Measurements from ENCODE around the gene LGMN.
"Not testable (repeated sequence)": the region's sequence is repeated elsewhere in the genome, so short reads cannot be mapped to it uniquely, and the experiment has no call there.

Gene LGMN

DNA sequence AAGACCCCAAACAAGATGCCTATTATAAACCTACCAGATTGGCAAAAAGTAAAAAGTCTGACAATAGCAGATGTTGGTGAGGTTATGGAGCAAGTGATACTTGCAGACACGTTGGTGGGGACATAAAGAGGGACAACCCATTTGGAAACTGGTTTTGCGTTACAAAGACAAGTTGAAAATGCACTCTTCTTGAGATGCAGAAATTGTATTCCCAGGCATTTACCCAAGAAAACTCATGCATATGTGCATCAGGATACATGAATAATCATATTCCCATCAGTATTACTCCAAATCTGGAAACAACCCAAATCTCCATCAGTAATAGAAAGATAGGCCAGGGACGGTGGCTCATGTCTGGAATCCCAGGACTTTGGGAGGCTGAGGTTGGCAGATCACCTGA, 32.9 kb upstream of the LGMN start:
- no peaks in the 10 kb centered on the region for H3K4me1 ChIP-seq (ENCODE audit: control insufficient read depth, insufficient read depth, low read length)
- H3K27ac ChIP-seq (ENCODE audit: low read length): no peak overlapping the region
- no peaks in the 10 kb centered on the region for H3K9me3 ChIP-seq (ENCODE audit: control insufficient read depth in 2 of 2, low read length in 2 of 2)
- H3K4me3 ChIP-seq (ENCODE audit: low read length in 2 of 2): no peak overlapping the region
- no peak overlapping the region for H3K9ac ChIP-seq (ENCODE audit: low read length in 2 of 2)
- no peaks in the 10 kb centered on the region for H3K36me3 ChIP-seq (ENCODE audit: control insufficient read depth in 2 of 2, insufficient read depth in 2 of 2, low read length in 2 of 2)
- no peaks in the 10 kb centered on the region for H3K27me3 ChIP-seq (ENCODE audit: control insufficient read depth in 1 of 2, insufficient read depth in 2 of 2, low read length in 2 of 2)

DNA sequence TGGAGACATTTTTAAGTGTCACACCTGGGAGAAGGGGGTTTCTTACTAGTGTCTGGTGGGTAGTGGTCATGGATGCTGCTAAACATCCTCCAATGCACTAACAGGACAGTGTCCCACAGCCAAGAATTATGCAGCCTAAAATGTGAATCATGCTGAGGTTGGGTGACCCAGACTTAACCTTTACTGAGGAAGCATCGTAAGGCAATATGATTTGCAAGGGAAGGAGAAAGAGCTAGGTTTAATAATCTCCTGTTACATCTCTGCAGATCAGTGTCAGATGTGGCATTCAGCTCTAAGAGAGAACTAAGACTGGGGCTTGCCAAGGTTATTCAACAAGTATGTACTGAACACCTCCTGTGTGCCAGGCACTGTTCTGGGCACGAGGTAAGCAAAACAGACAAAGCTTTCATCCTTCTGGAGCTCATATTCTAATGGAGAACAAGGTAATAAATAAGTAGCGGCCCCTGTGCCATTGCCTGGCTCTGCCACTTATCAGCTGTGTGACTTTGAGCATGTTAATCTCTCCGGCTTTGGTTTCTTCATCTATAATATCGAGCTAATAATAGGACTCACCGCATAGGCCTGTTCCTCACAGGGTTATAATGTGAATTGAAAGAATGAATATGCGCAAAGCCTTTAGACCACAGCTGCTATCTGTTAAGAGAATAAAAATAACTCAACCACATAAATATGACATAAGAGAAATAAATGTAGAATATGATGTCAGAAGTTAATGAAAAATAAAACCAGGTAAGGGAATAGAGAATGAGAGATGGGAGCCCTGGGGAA, 32.2 kb upstream of the LGMN start:
- Histone ChIP-seq H3K27ac (ENCODE audit: low read length) (no peak overlapping the region), H3K9ac (ENCODE audit: low read length in 2 of 2) (no peak overlapping the region), H3K4me3 (ENCODE audit: low read length in 2 of 2) (no peak overlapping the region), H3K9me3 (ENCODE audit: control insufficient read depth in 2 of 2, low read length in 2 of 2) (no peaks in the 10 kb centered on the region), H3K4me1 (ENCODE audit: control insufficient read depth, insufficient read depth, low read length) (no peaks in the 10 kb centered on the region), H3K27me3 (ENCODE audit: control insufficient read depth in 1 of 2, insufficient read depth in 2 of 2, low read length in 2 of 2) (no peaks in the 10 kb centered on the region), H3K36me3 (ENCODE audit: control insufficient read depth in 2 of 2, insufficient read depth in 2 of 2, low read length in 2 of 2) (no peaks in the 10 kb centered on the region)

DNA sequence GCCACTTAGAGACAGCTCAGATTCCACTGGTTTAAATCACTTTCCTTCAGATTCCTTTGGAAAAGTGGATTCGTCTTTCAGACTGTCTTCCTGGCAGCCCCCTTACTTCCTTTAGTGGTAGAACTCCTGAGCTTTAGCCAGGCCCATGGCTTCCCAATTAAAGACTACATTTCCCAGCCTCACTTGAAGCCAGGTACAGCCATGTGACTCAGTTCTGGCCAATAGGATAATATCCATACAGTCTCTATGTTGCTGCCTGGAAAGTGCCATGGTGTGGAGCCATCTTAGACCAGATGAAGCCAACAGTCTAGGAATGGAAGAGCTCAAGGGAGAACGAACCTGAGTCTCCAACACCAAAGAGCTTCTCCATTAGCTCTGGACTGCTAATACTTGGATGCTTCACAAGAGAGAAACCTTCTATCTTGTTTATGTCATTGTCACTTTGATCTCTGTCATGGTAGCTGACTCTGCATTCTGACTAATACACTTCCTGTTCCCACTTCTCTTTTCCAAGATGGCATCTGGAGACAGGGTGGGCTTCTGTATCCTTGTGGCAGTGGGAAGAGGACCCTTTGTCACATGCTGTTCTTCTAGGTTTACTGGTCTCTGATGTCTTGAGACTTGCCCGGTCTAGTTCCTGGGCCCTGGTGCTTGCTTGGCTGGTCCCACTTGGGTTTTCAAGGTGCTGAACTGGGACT, 30.6 kb upstream of the LGMN start:
- not testable (repeated sequence) for H3K27ac ChIP-seq (ENCODE audit: low read length); H3K36me3 ChIP-seq (ENCODE audit: control insufficient read depth in 2 of 2, insufficient read depth in 2 of 2, low read length in 2 of 2); H3K9ac ChIP-seq (ENCODE audit: low read length in 2 of 2); H3K9me3 ChIP-seq (ENCODE audit: control insufficient read depth in 2 of 2, low read length in 2 of 2); H3K4me1 ChIP-seq (ENCODE audit: control insufficient read depth, insufficient read depth, low read length); H3K27me3 ChIP-seq (ENCODE audit: control insufficient read depth in 1 of 2, insufficient read depth in 2 of 2, low read length in 2 of 2); H3K4me3 ChIP-seq (ENCODE audit: low read length in 2 of 2)

- not testable (repeated sequence) for H3K4me1 ChIP-seq (ENCODE audit: control insufficient read depth, insufficient read depth, low read length); H3K4me3 ChIP-seq (ENCODE audit: low read length in 2 of 2); H3K27me3 ChIP-seq (ENCODE audit: control insufficient read depth in 1 of 2, insufficient read depth in 2 of 2, low read length in 2 of 2); H3K9ac ChIP-seq (ENCODE audit: low read length in 2 of 2); H3K36me3 ChIP-seq (ENCODE audit: control insufficient read depth in 2 of 2, insufficient read depth in 2 of 2, low read length in 2 of 2); H3K9me3 ChIP-seq (ENCODE audit: control insufficient read depth in 2 of 2, low read length in 2 of 2); H3K27ac ChIP-seq (ENCODE audit: low read length)
These were observed 26.9 kb upstream of the LGMN start for GRCh38 chr14:92775292-92775691.

GRCh38 chr14:92774572-92774971, 26.1 kb upstream of the LGMN start:
- Histone ChIP-seq H3K9ac (ENCODE audit: low read length in 2 of 2) (no peak overlapping the region), H3K36me3 (ENCODE audit: control insufficient read depth in 2 of 2, insufficient read depth in 2 of 2, low read length in 2 of 2) (no peaks in the 10 kb centered on the region), H3K27ac (ENCODE audit: low read length) (no peak overlapping the region)

GRCh38 chr14:92770484-92770883, 22.1 kb upstream of the LGMN start:
- Histone ChIP-seq H3K27me3 (ENCODE audit: control insufficient read depth in 1 of 2, insufficient read depth in 2 of 2, low read length in 2 of 2) (peaks cover 0 to 3% of the 10 kb centered on the region in 2 donors), H3K27ac (ENCODE audit: low read length) (no peak overlapping the region), H3K4me1 (ENCODE audit: control insufficient read depth, insufficient read depth, low read length) (no peaks in the 10 kb centered on the region), H3K9ac (ENCODE audit: low read length in 2 of 2) (no peak overlapping the region), H3K36me3 (ENCODE audit: control insufficient read depth in 2 of 2, insufficient read depth in 2 of 2, low read length in 2 of 2) (no peaks in the 10 kb centered on the region), H3K9me3 (ENCODE audit: control insufficient read depth in 2 of 2, low read length in 2 of 2) (no peaks in the 10 kb centered on the region), H3K4me3 (ENCODE audit: low read length in 2 of 2) (no peak overlapping the region)

More at GRCh38 chr14:92774572-92774971, 26.1 kb upstream of the LGMN start:
- no peak overlapping the region for H3K4me3 ChIP-seq (ENCODE audit: low read length in 2 of 2)
- H3K4me1 ChIP-seq (ENCODE audit: control insufficient read depth, insufficient read depth, low read length): no peaks in the 10 kb centered on the region
- H3K27me3 ChIP-seq (ENCODE audit: control insufficient read depth in 1 of 2, insufficient read depth in 2 of 2, low read length in 2 of 2): peaks cover 0 to 3% of the 10 kb centered on the region in 2 donors
- no peaks in the 10 kb centered on the region for H3K9me3 ChIP-seq (ENCODE audit: control insufficient read depth in 2 of 2, low read length in 2 of 2)

DNA sequence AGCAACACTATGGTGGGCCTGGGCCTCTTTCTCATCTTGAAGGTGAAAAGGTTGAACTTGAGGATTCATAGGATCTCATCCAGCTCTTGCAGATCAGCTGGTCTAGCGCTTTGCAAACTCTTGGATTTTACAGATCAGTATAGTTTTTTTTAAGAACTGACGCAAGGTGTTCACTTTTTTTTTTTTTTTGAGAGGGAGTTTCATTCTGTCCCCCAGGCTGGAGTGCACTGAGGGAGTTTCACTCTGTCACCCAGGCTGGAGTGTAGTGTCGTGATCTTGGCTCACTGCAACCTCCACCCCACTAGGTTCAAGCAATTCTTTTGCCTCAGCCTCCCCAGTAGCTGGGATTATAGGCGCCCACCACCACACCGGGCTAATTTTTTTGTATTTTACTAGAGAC, 20.4 kb upstream of the LGMN start:
- Histone ChIP-seq H3K4me3 (ENCODE audit: low read length in 2 of 2) (no peak overlapping the region), H3K4me1 (ENCODE audit: control insufficient read depth, insufficient read depth, low read length) (no peaks in the 10 kb centered on the region), H3K36me3 (ENCODE audit: control insufficient read depth in 2 of 2, insufficient read depth in 2 of 2, low read length in 2 of 2) (no peaks in the 10 kb centered on the region), H3K27me3 (ENCODE audit: control insufficient read depth in 1 of 2, insufficient read depth in 2 of 2, low read length in 2 of 2) (peaks cover 0 to 3% of the 10 kb centered on the region in 2 donors), H3K9ac (ENCODE audit: low read length in 2 of 2) (no peak overlapping the region), H3K9me3 (ENCODE audit: control insufficient read depth in 2 of 2, low read length in 2 of 2) (no peaks in the 10 kb centered on the region), H3K27ac (ENCODE audit: low read length) (no peak overlapping the region)

- not testable (repeated sequence) for H3K36me3 ChIP-seq (ENCODE audit: control insufficient read depth in 2 of 2, insufficient read depth in 2 of 2, low read length in 2 of 2); H3K4me1 ChIP-seq (ENCODE audit: control insufficient read depth, insufficient read depth, low read length); H3K9ac ChIP-seq (ENCODE audit: low read length in 2 of 2); H3K9me3 ChIP-seq (ENCODE audit: control insufficient read depth in 2 of 2, low read length in 2 of 2); H3K27ac ChIP-seq (ENCODE audit: low read length); H3K27me3 ChIP-seq (ENCODE audit: control insufficient read depth in 1 of 2, insufficient read depth in 2 of 2, low read length in 2 of 2); H3K4me3 ChIP-seq (ENCODE audit: low read length in 2 of 2)
These were observed 19.8 kb upstream of the LGMN start for GRCh38 chr14:92768236-92768635.

GRCh38 chr14:92763666-92764631, 15.5 kb upstream of the LGMN start:
- H3K27ac ChIP-seq (ENCODE audit: low read length); H3K9ac ChIP-seq (ENCODE audit: low read length in 2 of 2); H3K4me3 ChIP-seq (ENCODE audit: low read length in 2 of 2); H3K36me3 ChIP-seq (ENCODE audit: control insufficient read depth in 2 of 2, insufficient read depth in 2 of 2, low read length in 2 of 2); H3K4me1 ChIP-seq (ENCODE audit: control insufficient read depth, insufficient read depth, low read length); H3K27me3 ChIP-seq (ENCODE audit: control insufficient read depth in 1 of 2, insufficient read depth in 2 of 2, low read length in 2 of 2); H3K9me3 ChIP-seq (ENCODE audit: control insufficient read depth in 2 of 2, low read length in 2 of 2): not testable (repeated sequence)

- H3K27ac ChIP-seq (ENCODE audit: low read length): no peak overlapping the region
- H3K4me1 ChIP-seq (ENCODE audit: control insufficient read depth, insufficient read depth, low read length): no peaks in the 10 kb centered on the region
- no peaks in the 10 kb centered on the region for H3K9me3 ChIP-seq (ENCODE audit: control insufficient read depth in 2 of 2, low read length in 2 of 2)
- no peak overlapping the region for H3K9ac ChIP-seq (ENCODE audit: low read length in 2 of 2)
- no peaks in the 10 kb centered on the region for H3K36me3 ChIP-seq (ENCODE audit: control insufficient read depth in 2 of 2, insufficient read depth in 2 of 2, low read length in 2 of 2)
- no peak overlapping the region for H3K4me3 ChIP-seq (ENCODE audit: low read length in 2 of 2)
- peaks cover 2 to 4% of the 10 kb centered on the region in 2 donors for H3K27me3 ChIP-seq (ENCODE audit: control insufficient read depth in 1 of 2, insufficient read depth in 2 of 2, low read length in 2 of 2)
These were observed 12.0 kb upstream of the LGMN start for GRCh38 chr14:92760524-92760805.
